ENCODE measurements around the gene KLK15.
A peak's percentile ranks its signal among the peaks of the same experiment; 100 is the strongest.

Gene KLK15, protein sequence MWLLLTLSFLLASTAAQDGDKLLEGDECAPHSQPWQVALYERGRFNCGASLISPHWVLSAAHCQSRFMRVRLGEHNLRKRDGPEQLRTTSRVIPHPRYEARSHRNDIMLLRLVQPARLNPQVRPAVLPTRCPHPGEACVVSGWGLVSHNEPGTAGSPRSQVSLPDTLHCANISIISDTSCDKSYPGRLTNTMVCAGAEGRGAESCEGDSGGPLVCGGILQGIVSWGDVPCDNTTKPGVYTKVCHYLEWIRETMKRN

GRCh38 chr19:50833117-50833801 lies at the start of gene KLK15:
TSS of gene KLK15 (minus strand) at chr19:50833574. CDS start at chr19:50831492, 2,082 bp downstream.
- no peak for DNase-seq

DNA sequence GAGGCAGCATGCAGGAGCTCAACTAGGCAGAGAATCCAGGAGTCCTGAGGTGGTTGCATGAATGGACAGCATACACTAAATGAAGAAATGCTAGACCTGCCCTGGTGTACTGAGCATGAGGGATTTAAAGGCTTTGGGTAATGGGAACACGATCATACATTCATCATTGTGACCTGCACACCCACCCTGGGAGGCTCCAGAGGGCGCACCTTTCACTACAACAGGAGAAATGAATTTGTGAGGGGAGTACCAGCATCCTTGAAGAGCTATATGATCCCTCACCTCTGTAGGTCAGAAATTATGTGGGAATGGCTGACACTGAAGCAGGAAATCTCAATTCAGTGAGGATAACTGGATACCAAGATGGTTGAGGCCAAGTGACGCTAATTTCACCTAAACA lies 48.8 kb upstream of the KLK15 start:
- no peak for DNase-seq

DNA sequence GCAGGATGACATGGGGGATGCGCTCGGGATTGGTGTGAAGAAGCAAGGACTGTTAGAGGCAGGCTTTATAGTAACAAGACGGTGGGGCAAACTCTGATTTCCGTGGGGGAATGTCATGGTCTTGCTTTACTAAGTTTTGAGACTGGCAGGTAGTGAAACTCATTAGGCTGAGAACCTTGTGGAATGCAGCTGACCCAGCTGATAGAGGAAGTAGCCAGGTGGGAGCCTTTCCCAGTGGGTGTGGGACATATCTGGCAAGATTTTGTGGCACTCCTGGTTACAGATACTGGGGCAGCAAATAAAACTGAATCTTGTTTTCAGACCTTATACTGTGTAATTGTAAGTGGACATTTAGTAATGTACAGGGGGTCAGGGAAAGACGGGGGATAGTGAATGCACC lies 46.9 kb upstream of the KLK15 start:
- DNase-seq: no peak

DNA sequence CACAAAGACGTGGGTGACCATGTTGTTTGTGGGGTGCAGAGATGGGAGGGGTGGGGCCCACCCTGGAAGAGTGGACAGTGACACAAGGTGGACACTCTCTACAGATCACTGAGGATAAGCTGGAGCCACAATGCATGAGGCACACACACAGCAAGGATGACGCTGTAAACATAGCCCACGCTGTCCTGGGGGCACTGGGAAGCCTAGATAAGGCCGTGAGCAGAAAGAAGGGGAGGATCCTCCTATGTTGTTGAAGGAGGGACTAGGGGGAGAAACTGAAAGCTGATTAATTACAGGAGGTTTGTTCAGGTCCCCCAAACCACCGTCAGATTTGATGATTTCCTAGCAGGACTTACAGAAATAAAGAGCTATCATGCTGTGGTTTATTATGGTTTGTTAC lies 45.5 kb upstream of the KLK15 start:
- no peak for DNase-seq

- no peak for DNase-seq
Observed at GRCh38 chr19:50877338-50877737, 44.0 kb upstream of the KLK15 start.

DNA sequence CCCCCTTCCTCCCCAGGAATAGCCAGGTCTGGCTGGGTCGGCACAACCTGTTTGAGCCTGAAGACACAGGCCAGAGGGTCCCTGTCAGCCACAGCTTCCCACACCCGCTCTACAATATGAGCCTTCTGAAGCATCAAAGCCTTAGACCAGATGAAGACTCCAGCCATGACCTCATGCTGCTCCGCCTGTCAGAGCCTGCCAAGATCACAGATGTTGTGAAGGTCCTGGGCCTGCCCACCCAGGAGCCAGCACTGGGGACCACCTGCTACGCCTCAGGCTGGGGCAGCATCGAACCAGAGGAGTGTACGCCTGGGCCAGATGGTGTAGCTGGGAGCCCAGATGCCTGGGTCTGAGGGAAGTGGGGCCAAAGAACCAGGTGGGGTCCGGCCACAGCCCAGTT lies 43.1 kb upstream of the KLK15 start:
- DNase-seq: no peak

GRCh38 chr19:50875795-50876422 lies 42.5 kb upstream of the KLK15 start:
- DNase-seq: no peak

GRCh38 chr19:50874211-50874610 lies 40.8 kb upstream of the KLK15 start:
- DNase-seq: no peak

DNA sequence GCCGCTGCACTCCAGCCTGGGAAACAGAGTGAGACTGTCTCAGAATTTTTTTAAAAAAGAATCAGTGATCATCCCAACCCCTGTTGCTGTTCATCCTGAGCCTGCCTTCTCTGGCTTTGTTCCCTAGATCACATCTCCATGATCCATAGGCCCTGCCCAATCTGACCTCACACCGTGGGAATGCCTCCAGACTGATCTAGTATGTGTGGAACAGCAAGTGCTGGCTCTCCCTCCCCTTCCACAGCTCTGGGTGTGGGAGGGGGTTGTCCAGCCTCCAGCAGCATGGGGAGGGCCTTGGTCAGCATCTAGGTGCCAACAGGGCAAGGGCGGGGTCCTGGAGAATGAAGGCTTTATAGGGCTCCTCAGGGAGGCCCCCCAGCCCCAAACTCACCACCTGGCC lies 39.7 kb upstream of the KLK15 start, which contains the start of gene KLK2:
Gene KLK2, plus strand, starts transcription at position 384 of the 400 bp plus-strand sequence. CDS start 35 bp downstream, outside the sequence.
- DNase-seq: no peak

DNA sequence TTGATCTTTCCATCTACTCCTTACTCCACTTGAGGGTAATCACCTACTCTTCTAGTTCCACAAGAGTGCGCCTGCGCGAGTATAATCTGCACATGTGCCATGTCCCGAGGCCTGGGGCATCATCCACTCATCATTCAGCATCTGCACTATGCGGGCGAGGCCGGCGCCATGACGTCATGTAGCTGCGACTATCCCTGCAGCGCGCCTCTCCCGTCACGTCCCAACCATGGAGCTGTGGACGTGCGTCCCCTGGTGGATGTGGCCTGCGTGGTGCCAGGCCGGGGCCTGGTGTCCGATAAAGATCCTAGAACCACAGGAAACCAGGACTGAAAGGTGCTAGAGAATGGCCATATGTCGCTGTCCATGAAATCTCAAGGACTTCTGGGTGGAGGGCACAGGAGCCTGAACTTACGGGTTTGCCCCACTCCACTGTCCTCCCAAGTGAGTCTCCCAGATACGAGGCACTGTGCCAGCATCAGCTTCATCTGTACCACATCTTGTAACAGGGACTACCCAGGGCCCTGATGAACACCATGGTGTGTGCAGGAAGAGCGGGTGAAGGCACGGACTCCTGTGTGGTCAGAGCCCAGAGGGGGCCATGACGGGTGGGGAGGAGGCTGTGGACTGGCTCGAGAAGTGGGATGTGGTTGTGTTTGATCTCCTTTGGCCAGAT lies 37.2 kb upstream of the KLK15 start:
- no peak for DNase-seq

GRCh38 chr19:50869479-50869878 lies 36.1 kb upstream of the KLK15 start:
- no peak for DNase-seq

DNA sequence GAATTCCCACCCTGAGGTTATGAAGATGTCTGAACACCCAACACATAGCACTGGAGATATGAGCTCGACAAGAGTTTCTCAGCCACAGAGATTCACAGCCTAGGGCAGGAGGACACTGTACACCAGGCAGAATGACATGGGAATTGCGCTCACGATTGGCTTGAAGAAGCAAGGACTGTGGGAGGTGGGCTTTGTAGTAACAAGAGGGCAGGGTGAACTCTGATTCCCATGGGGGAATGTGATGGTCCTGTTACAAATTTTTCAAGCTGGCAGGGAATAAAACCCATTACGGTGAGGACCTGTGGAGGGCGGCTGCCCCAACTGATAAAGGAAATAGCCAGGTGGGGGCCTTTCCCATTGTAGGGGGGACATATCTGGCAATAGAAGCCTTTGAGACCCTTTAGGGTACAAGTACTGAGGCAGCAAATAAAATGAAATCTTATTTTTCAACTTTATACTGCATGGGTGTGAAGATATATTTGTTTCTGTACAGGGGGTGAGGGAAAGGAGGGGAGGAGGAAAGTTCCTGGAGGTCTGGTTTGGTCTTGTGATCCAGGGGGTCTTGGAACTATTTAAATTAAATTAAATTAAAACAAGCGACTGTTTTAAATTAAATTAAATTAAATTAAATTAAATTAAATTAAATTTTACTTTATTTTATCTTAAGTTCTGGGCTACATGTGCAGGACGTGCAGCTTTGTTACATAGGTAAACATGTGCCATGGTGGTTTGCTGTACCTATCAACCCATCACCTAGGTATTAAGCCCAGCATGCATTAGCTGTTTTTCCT lies 28.3 kb upstream of the KLK15 start:
- DNase-seq: no peak

DNA sequence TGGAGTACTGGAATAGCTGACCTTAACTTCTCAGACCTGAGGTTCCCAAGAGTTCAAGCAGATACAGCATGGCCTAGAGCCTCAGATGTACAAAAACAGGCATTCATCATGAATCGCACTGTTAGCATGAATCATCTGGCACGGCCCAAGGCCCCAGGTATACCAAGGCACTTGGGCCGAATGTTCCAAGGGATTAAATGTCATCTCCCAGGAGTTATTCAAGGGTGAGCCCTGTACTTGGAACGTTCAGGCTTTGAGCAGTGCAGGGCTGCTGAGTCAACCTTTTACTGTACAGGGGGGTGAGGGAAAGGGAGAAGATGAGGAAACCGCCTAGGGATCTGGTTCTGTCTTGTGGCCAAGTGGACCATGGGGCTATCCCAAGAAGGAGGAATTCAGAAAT lies 27.6 kb upstream of the KLK15 start:
- DNase-seq: no peak

DNA sequence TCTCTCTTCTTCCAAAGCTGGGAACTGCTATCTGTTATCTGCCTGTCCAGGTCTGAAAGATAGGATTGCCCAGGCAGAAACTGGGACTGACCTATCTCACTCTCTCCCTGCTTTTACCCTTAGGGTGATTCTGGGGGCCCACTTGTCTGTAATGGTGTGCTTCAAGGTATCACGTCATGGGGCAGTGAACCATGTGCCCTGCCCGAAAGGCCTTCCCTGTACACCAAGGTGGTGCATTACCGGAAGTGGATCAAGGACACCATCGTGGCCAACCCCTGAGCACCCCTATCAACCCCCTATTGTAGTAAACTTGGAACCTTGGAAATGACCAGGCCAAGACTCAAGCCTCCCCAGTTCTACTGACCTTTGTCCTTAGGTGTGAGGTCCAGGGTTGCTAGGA lies 26.5 kb upstream of the KLK15 start:
- no peak for DNase-seq

DNA sequence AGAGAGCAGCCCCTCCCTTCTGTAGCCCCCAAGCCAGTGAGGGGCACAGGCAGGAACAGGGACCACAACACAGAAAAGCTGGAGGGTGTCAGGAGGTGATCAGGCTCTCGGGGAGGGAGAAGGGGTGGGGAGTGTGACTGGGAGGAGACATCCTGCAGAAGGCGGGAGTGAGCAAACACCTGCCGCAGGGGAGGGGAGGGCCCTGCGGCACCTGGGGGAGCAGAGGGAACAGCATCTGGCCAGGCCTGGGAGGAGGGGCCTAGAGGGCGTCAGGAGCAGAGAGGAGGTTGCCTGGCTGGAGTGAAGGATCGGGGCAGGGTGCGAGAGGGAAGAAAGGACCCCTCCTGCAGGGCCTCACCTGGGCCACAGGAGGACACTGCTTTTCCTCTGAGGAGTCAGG lies 25.5 kb upstream of the KLK15 start:
- no peak for DNase-seq

DNA sequence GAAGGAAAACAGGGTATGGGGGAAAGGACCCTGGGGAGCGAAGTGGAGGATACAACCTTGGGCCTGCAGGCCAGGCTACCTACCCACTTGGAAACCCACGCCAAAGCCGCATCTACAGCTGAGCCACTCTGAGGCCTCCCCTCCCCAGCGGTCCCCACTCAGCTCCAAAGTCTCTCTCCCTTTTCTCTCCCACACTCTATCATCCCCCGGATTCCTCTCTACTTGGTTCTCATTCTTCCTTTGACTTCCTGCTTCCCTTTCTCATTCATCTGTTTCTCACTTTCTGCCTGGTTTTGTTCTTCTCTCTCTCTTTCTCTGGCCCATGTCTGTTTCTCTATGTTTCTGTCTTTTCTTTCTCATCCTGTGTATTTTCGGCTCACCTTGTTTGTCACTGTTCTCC lies 24.0 kb upstream of the KLK15 start:
- no peak for DNase-seq

- no peak for DNase-seq
Observed at GRCh38 chr19:50854636-50855410, 21.4 kb upstream of the KLK15 start, which contains the start of gene KLK3. TSS of gene KLK3 (plus strand) at chr19:50854915. CDS start at chr19:50854956, 41 bp downstream.

DNA sequence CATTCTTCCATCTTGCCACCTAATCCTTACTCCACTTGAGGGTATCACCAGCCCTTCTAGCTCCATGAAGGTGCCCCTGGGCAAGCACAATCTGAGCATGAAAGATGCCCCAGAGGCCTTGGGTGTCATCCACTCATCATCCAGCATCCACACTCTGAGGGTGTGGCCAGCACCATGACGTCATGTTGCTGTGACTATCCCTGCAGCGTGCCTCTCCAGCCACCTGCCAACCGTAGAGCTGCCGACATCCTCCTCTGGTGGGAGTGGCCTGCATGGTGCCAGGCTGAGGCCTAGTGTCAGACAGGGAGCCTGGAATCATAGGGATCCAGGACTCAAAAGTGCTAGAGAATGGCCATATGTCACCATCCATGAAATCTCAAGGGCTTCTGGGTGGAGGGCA lies 18.2 kb upstream of the KLK15 start:
- DNase-seq: no peak

DNA sequence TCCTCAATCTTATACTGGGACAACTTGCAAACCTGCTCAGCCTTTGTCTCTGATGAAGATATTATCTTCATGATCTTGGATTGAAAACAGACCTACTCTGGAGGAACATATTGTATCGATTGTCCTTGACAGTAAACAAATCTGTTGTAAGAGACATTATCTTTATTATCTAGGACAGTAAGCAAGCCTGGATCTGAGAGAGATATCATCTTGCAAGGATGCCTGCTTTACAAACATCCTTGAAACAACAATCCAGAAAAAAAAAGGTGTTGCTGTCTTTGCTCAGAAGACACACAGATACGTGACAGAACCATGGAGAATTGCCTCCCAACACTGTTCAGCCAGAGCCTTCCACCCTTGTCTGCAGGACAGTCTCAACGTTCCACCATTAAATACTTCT lies 17.4 kb upstream of the KLK15 start:
- no peak for DNase-seq

- peak; percentile 20 for DNase-seq
Observed at GRCh38 chr19:50844296-50844935, 11.0 kb upstream of the KLK15 start.

- DNase-seq: no peak
Observed at GRCh38 chr19:50843701-50844221, 10.4 kb upstream of the KLK15 start.

All from NCI-H1092 (cell line).